HG03135 (cell line): ENCODE measurements around the gene TTC27.

Experiments used
- ATAC-seq: cut with Tn5 transposase; IDR thresholded peaks from one replicate; pipeline ENCODE4 v1.9.1; 2021; ENCODE audit warnings: mild to moderate bottlenecking, moderate library complexity; ENCODE audit not compliant: unreplicated experiment

TTC27 gene

GRCh38 chr2:32804205-32804604, 176.4 kb downstream of the TTC27 start:
- no peak for ATAC-seq

- no peak for ATAC-seq
These were observed 177.6 kb downstream of the TTC27 start for GRCh38 chr2:32805104-32806095.

- ATAC-seq = no peak
These were observed 179.0 kb downstream of the TTC27 start for GRCh38 chr2:32806857-32807256.

GRCh38 chr2:32807662-32808061, 179.8 kb downstream of the TTC27 start:
- ATAC-seq = no peak

GRCh38 chr2:32810909-32811495, 183.2 kb downstream of the TTC27 start:
- ATAC-seq = no peak

GRCh38 chr2:32811696-32812095, 183.8 kb downstream of the TTC27 start:
- no peak for ATAC-seq

- no peak for ATAC-seq
These were observed 184.5 kb downstream of the TTC27 start for GRCh38 chr2:32812316-32812715.

GRCh38 chr2:32820088-32820487, 192.2 kb downstream of the TTC27 start:
- no peak for ATAC-seq

- no peak for ATAC-seq
These were observed 192.9 kb downstream of the TTC27 start for GRCh38 chr2:32820701-32821100.

GRCh38 chr2:32824070-32824809, 196.4 kb downstream of the TTC27 start:
- ATAC-seq = no peak

GRCh38 chr2:32825291-32825712, 197.5 kb downstream of the TTC27 start:
- no peak for ATAC-seq

- ATAC-seq = no peak
These were observed 202.3 kb downstream of the TTC27 start for GRCh38 chr2:32830196-32830595.

- ATAC-seq = no peak
These were observed 205.0 kb downstream of the TTC27 start for GRCh38 chr2:32832821-32833220.

- ATAC-seq = no peak
These were observed 205.9 kb downstream of the TTC27 start for GRCh38 chr2:32833709-32834108.

- no peak for ATAC-seq
These were observed 207.3 kb downstream of the TTC27 start for GRCh38 chr2:32835148-32835547.

GRCh38 chr2:32836933-32837332, 209.1 kb downstream of the TTC27 start:
- ATAC-seq = no peak

- ATAC-seq = peak; percentile 69
These were observed 210.6 kb downstream of the TTC27 start for GRCh38 chr2:32838418-32838817.

GRCh38 chr2:32838949-32839348, 211.1 kb downstream of the TTC27 start:
- ATAC-seq = no peak

- no peak for ATAC-seq
These were observed 214.4 kb downstream of the TTC27 start for GRCh38 chr2:32841931-32842898.

GRCh38 chr2:32843699-32844098, 215.8 kb downstream of the TTC27 start:
- no peak for ATAC-seq
